Middle frontal gyrus (tissue), 1 donor: ENCODE measurements around the gene PPP1R9B.

Experiments
- DNase-seq: peaks from one replicate; pipeline ENCODE4 v3.0.0-alpha.2; 2015; ENCODE audit warnings: low spot score; ENCODE audit errors: extremely low spot score

PPP1R9B gene

DNA sequence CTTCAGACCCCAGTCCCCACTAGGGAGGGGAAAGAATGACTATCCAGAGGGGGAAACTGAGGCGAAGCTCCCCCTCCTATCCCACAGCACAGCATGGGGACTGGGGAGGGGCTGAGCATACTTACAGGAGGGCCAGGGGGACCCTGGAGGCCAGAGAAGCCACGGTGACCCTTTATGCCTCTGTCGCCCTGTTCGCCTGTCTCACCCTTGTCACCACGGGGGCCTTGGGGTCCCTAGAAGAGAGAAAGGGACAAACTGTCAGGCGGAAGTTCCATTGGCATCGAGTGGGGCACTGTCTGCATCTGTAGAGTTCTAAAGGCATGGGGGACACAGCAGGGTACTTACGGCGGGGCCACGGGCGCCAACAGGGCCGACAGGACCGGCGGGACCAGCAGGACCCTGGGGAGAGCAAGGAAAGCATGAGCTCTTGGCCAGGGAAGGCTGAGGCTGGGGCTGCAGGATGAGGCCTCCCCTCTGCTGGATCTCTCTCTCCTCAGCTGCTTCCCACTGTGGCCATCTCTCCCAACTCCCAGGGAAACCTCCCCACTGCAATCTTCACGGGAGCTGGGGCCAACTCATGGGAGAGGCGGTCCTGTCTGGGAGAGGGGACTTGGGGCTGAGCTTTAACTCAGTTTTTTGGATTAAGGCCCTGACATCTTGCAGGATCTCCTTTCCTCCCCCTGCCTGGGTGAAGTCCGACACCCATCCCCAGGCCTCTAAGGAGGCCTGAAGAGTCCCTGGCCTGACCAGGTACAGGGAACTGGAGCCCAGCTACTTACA is 37.5 kb upstream of the PPP1R9B start:
- DNase-seq, result no peak

DNA sequence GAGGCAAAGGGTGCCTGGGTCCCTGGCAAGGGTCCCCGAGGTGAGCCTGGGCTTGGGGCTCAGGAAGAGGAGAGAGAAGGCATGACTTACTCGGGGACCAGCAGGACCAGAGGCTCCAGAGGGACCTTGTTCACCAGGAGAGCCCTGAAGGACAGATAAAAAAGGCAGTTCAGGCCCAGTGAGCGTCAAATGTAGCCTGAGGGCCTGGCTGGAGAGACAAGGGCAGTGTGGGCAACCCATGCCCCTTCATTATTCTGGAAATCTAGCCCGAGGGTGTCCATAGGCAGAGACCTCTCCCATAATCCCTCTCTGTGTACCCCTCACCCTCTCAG is 36.9 kb upstream of the PPP1R9B start:
- DNase-seq, result no peak

- DNase-seq, result no peak
These were observed 36.4 kb upstream of the PPP1R9B start for GRCh38 chr17:50186661-50187393.

DNA sequence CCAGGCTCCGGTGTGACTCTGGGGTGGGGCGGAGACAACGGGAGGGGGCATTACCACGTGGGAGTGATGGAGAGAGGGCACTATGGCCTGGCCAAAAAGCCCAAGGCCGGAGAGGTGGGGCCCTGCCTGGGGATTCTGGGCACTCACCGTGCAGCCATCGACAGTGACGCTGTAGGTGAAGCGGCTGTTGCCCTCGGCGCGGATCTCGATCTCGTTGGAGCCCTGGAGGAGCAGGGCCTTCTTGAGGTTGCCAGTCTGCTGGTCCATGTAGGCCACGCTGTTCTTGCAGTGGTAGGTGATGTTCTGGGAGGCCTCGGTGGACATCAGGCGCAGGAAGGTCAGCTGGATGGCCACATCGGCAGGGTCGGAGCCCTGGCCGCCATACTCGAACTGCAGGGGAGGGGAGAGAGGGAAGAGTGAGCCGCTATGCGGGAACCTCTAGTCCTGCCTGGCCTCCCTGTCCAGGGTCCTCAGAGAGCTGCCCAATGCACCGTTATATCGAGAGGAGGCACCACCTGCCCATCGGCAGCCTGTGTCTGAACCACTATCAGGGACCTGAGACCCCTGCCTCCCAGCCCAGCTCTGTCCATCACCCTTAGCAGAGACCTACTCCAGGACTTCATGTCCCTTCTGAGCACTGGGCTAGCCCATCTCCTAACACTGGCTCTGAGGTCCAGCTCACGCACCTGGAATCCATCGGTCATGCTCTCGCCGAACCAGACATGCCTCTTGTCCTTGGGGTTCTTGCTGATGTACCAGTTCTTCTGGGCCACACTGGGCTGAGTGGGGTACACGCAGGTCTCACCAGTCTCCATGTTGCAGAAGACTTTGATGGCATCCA is 35.4 kb upstream of the PPP1R9B start:
- DNase-seq, result no peak

DNA sequence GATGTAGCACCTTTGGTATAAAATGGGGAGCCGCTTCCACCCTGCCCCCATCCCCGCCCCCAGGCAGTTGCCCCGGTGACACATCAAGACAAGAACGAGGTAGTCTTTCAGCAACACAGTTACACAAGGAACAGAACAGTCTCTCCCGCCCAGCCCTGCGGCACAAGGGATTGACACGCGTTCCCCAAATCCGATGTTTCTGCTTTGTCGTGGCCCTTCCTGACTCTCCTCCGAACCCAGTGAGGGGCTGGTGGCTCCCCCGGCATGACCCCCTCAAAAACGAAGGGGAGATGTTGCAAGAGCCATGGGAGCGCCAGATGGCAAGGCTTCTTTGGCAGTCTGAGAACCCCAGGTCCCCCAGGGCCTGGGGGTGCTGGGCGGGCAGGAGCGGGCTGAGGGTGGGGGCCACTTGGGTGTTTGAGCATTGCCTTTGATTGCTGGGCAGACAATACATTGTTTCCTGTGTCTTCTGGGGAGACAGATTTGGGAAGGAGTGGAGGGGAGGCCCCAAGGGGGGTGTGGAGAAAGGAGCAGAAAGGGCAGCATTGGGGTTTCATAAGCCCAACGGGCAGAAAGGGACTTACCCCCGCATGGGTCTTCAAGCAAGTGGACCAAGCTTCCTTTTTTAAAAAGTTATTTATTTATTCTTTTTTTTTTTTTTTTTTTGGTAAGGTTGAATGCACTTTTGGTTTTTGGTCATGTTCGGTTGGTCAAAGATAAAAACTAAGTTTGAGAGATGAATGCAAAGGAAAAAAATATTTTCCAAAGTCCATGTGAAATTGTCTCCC is 34.3 kb upstream of the PPP1R9B start:
- DNase-seq, result no peak

DNA sequence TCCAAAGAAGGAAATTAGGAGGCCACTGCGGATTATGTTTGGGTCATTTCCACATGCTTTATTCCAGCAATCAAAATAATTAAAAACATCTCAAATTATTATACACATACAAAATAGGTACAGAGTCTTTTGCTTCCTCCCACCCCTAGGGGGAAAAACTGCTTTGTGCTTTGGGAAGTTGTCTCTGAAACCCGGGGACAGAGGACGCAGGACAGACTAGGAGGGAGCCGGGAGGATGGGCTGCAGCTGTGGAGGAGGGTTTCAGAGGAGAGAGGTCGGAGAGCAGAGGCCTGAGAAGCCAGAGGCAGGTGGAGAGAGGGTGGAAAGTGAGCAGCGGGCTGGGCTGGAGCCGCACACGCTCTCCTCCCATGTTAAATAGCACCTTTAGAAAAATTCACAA is 33.6 kb upstream of the PPP1R9B start:
- DNase-seq, result no peak

GRCh38 chr17:50183421-50183994 is 33.0 kb upstream of the PPP1R9B start:
- DNase-seq, result no peak

GRCh38 chr17:50182783-50183420 is 32.4 kb upstream of the PPP1R9B start:
- no peak for DNase-seq

DNA sequence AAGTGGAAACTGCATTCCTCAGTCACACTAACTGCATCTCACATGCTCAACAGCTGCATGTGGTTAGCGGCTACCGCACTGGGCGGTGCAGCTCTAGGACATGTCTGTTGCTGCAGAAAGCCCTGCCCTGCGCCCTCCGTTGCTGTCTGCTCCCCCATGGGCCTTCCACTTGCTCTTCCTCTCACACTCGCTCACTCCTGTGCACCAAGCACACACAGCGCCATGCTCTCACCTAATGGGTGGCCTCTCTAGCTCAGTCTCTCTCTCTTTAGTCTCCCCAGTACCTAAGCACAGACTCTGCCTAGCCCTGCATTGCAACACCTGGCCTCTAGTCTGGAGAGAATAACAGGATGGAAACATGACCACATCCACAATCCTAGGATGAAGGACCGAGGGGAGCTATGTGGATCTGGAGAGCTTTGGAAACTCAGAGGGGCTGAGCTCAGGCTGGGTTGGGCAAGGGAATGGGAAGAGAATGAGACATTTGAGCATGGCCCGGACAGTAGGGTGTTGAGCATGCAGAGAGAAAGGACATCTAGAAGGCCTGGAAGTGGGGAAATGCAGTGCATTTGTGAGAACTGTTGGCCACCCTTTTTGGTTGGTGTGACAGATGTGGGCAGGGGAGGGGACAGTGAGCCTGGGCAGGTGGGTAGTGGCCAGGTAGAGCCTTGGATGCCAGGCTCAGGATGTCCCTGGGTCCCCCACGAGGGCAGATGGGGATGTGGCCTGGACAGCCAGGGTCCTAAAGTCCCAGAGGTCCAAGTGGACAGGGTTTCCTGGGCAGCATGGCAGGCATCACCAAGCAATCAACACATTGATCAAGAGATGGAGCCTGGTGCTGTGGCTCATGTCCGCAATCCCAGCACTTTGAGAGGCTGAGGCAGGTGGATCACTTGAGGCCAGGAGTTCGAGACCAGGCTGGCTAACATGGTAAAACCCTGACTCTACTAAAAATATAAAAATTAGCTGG is 31.4 kb upstream of the PPP1R9B start:
- DNase-seq, result no peak

DNA sequence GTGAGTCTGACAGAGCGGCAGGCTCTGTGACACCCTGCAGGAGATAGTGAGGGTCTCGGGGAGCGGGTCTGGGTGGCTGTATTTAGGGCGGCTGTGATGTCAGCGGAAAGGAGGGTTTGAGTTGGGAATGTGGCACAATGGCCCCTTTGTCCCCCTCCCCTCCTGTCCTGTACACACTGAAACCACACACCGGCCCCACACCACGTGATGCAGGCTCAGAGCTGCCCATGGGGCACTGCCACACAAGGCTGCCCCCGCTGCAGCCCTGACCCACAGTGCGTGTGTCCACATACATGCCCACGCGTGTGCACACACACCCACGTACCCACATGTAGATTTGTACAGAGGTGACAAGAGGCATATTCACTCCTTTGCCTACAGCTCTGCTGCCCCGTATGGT is 30.7 kb upstream of the PPP1R9B start:
- no peak for DNase-seq

- DNase-seq, result no peak
These were observed 30.1 kb upstream of the PPP1R9B start for GRCh38 chr17:50180620-50181019.

- no peak for DNase-seq
These were observed 29.6 kb upstream of the PPP1R9B start for GRCh38 chr17:50180111-50180510.

GRCh38 chr17:50177983-50178834 is 27.7 kb upstream of the PPP1R9B start:
- no peak for DNase-seq

GRCh38 chr17:50177476-50177875 is 27.0 kb upstream of the PPP1R9B start:
- DNase-seq, result no peak

DNA sequence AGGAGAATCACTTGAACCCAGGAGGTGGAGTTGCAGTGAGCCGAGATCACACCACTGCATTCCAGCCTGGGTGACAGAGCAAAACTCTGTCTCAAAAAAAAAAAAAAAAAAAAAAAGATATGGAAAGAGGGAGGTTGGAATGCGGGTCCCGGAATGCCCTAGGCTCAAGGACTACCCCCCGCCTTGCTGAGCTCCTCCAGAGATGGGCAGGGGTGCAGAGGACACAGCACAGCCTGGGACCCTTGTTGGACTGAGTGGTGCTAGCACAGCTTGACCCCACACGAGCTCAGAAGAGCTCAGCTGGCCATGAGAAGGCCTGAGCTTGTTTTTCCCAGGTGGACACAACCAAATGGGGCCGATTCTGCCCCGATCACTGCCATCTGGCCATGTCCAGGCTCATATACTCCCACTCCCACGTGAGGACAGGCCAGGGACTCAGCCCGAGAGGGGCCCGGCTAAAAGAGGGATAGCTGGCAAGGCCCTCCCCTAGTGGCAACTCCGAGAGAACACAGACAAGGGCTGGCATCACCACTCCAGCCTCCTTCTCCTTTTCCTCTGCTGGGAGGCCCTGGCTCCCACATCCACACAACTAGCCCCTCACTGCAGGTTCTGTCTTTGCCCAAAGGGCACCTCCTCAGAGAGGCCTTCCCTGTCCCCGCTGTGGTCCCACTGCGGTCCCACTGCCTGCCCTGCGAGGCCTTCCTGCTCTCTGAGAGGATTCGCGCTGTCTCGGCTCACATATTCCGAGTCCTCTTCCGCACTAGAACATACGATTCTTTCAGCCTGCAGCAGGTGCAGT is 26.3 kb upstream of the PPP1R9B start:
- no peak for DNase-seq

- no peak for DNase-seq
These were observed 24.7 kb upstream of the PPP1R9B start for GRCh38 chr17:50175035-50175807.

DNA sequence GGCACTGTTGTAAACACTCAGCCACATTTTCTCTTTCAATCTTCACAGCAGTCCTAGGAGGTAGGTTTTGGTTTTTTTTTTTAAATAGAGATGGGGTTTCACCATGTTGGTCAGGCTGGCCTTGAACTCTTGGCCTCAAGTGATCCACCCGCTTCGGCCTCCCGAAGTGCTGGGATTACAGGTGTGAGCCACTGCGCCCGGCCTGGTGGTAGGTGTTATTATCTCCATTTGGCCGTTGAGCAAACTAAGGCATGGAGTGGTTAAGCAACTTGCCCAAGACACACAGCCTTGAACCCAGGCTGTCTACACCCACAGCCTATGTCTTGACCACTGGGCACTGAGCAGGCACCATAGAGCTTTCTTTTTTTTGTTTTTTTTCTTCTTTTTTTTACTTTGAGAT is 24.0 kb upstream of the PPP1R9B start:
- DNase-seq, result no peak
